ENCODE data around the gene PTPRN2.

DNA sequence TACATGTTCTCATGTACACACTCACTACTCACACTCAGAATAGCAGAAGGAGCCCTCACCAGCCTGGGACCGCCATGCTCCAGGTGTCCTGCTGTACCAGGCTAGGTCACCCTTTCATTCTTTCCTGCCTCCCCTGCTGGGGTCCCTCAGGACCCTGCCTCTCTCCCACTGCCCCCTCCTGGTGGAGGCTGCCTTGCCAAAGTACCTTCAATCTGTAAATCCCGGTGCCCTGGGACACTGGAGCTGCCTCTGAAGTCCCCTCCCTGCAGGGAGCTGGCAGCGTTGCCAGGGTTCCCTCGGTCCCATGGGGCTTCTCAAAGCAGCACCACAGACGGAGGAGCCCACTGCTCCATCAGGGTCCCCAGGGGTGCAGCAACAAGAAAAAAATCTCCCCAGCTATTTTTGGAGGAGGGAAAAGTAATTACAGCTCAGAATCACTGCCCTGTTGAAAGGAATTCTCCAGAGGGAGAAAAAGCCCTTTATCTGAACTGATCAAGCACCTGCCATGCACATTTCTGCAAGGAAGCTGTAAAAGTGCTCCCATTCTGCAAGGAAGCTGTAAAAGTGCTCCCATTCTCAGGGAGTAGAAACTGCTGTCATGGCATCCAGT, 259.9 kb downstream of the PTPRN2 start:
- no peak for TF ChIP-seq JUN (IDR thresholded peaks at IDR 0.05; ENCODE audit: low read depth, low read length)
- no peak; a peak in 1 of 4 replicates for TF ChIP-seq RAD21 (IDR thresholded peaks at IDR 0.05 in 1 of 2, conservative IDR thresholded peaks at IDR 0.05 in 1 of 2; ENCODE audit: low read depth in 2 of 2, low read length in 2 of 2)
- TF ChIP-seq YY1 (IDR thresholded peaks at IDR 0.05; ENCODE audit: low read depth, low read length): no peak
- no peak for TF ChIP-seq GABPA (IDR thresholded peaks at IDR 0.05; ENCODE audit: borderline replicate concordance, insufficient read depth, low read length)
- peak in 2 of 3 experiments; percentile 18 to 19; a peak in 2 of 4 replicates for TF ChIP-seq CTCF (IDR thresholded peaks at IDR 0.05; ENCODE audit: control extremely low read depth in 1 of 3, insufficient read depth in 1 of 3, low read depth in 1 of 3, low read length in 3 of 3)
- no peak for TF ChIP-seq EZH2 (IDR thresholded peaks at IDR 0.05; ENCODE audit: low read depth, low read length, severe bottlenecking)
- no peak for TF ChIP-seq RNF2 (IDR thresholded peaks at IDR 0.05; ENCODE audit: borderline replicate concordance, low read depth, low read length, missing control alignments, poor library complexity, severe bottlenecking)
- no peak for TF ChIP-seq BCL11A (IDR thresholded peaks at IDR 0.05; ENCODE audit: low read depth in 2 of 2, low read length in 2 of 2)
- TF ChIP-seq SIN3A (conservative IDR thresholded peaks at IDR 0.05 in 1 of 2, IDR thresholded peaks at IDR 0.05 in 1 of 2; ENCODE audit: low read depth in 1 of 2, low read length in 2 of 2): no peak
- TF ChIP-seq MAX (IDR thresholded peaks at IDR 0.05): no peak
- no peak for TF ChIP-seq CREB1 (IDR thresholded peaks at IDR 0.05)

All from H1 (cell line).